ENCODE data around the gene CAMK2G.

Gene CAMK2G

DNA sequence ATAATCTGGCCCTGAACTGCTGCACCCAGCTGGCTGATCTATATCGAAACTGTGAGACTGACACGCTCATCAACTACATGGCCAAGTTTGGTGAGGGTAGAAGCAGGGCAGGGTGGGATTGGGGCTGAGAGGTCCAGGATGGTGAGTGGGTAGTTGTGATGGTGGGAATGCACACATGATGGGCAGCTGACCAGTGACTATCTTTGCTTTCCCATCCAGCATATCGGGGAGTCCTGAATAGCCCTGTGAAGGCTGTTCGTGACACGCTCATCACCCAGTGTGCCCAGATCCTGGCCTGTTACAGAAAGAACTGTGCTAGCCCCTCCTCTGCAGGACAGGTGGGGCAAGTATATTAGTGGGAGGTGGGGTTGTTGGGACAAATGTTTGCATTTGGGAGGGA is 105.0 kb downstream of the CAMK2G start:
- no peak for DNase-seq (ENCODE audit: low spot score)

- DNase-seq (ENCODE audit: low spot score), result no peak
Observed at GRCh38 chr10:73768881-73769280, 105.5 kb downstream of the CAMK2G start.

DNA sequence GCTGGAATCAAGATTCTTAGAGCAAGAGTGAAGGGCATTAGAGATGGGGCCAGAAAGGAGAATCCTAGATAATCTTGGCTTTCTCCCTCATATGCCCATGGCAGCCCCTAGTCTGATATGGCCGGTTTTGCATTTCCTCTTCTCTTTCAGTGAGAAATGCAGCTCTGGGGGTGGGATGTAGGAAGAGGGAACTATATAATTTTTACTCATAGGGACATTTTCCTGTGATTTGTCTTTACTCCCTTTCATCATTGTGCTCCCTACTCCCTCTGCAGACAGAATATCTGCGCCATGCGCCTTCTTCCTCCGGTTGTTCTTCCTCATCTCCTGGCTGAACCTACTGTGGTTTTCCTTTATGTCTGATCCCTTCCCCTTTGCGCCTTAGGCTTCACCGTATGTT is 109.3 kb downstream of the CAMK2G start:
- DNase-seq (ENCODE audit: low spot score), result no peak

GRCh38 chr10:73763343-73763742 is 111.0 kb downstream of the CAMK2G start:
- no peak for DNase-seq (ENCODE audit: low spot score)

- no peak for DNase-seq (ENCODE audit: low spot score)
Observed at GRCh38 chr10:73762915-73763314, 111.4 kb downstream of the CAMK2G start.
